Progenitor cell of endocrine pancreas (in vitro differentiated cells): ENCODE results near the gene ZNF407. TPM values are rescaled to one million over a fixed set of nuclear protein-coding genes. Genes with fewer than 3 reads are reported as not detected.

Experiments used
- DNase-seq: peaks from one replicate; pipeline ENCODE4 v3.0.0; 2021; ENCODE audit warnings: low spot score; ENCODE audit not compliant: unreplicated experiment
- H3K27ac Mint-ChIP-seq: 2 replicates; pipeline ENCODE4 v1.8.0; 2021; ENCODE audit warnings: mild to moderate bottlenecking, moderate library complexity, mixed read lengths
- H3K27me3 Mint-ChIP-seq: 2 replicates; pipeline ENCODE4 v1.8.0; 2021; ENCODE audit warnings: mixed read lengths
- H3K36me3 Mint-ChIP-seq: 2 replicates; pipeline ENCODE4 v1.8.0; 2022; ENCODE audit warnings: mixed read lengths; ENCODE audit not compliant: insufficient read depth
- H3K4me1 Mint-ChIP-seq: 2 replicates; pipeline ENCODE4 v1.8.0; 2021; ENCODE audit warnings: low read depth, mixed read lengths
- H3K4me3 Mint-ChIP-seq: 2 replicates; pipeline ENCODE4 v1.8.0; 2021; ENCODE audit warnings: low read depth, mild to moderate bottlenecking, moderate library complexity, mixed read lengths
- H3K9me3 Mint-ChIP-seq: 2 replicates; pipeline ENCODE4 v1.8.0; 2021; ENCODE audit warnings: low read depth, mixed read lengths
- total RNA-seq: library from RNA; stranded (reverse); gene quantifications from 2 replicates; pipeline ENCODE4 v1.2.1, GENCODE V29; 2021
- TF ChIP-seq, protein P1 (sequence below): fragments of 200-600 bp; sonication (generic); IDR thresholded peaks from one replicate; pipeline ENCODE4 v1.5.0; 2021; ENCODE audit warnings: antibody characterized with exemption, mild to moderate bottlenecking; ENCODE audit not compliant: unreplicated experiment

ZNF407 gene
- total RNA-seq, 1 donor from 2014 or later, result 18.1 TPM

DNA sequence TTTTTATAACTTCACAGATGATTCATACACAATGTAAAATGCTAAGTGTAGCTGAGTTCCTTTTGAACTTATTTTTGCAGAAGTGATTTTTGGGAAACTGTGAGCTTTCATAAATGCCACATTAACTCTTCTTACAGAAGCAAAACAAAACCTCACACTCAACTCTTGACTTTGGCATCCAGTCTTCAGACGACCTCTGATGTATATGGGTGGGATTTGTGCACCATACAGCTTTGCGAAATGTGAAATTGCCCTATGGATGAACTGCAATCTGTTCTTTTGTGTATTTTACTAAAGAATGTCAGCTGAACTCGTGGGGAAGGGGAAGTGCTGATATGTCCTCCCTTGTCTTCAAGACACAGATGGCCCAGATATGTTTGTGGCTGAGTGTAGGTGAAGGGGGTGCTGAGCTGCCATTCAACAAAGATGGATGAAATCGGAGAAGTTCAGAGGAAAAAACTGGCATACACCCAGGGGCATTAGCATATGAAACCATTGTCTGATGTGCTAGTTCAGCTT, 393.0 kb downstream of the ZNF407 start:
- Mint-ChIP-seq H3K9me3 (no peaks in the 10 kb centered on the region), H3K36me3 (no peaks in the 10 kb centered on the region), H3K4me3 (no peak overlapping the region), H3K27ac (no peak overlapping the region), H3K27me3 (no peaks in the 10 kb centered on the region), H3K4me1 (no peaks in the 10 kb centered on the region)
- TF ChIP-seq, protein P1, sequence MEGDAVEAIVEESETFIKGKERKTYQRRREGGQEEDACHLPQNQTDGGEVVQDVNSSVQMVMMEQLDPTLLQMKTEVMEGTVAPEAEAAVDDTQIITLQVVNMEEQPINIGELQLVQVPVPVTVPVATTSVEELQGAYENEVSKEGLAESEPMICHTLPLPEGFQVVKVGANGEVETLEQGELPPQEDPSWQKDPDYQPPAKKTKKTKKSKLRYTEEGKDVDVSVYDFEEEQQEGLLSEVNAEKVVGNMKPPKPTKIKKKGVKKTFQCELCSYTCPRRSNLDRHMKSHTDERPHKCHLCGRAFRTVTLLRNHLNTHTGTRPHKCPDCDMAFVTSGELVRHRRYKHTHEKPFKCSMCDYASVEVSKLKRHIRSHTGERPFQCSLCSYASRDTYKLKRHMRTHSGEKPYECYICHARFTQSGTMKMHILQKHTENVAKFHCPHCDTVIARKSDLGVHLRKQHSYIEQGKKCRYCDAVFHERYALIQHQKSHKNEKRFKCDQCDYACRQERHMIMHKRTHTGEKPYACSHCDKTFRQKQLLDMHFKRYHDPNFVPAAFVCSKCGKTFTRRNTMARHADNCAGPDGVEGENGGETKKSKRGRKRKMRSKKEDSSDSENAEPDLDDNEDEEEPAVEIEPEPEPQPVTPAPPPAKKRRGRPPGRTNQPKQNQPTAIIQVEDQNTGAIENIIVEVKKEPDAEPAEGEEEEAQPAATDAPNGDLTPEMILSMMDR, result no peak
- no peak for DNase-seq

DNA sequence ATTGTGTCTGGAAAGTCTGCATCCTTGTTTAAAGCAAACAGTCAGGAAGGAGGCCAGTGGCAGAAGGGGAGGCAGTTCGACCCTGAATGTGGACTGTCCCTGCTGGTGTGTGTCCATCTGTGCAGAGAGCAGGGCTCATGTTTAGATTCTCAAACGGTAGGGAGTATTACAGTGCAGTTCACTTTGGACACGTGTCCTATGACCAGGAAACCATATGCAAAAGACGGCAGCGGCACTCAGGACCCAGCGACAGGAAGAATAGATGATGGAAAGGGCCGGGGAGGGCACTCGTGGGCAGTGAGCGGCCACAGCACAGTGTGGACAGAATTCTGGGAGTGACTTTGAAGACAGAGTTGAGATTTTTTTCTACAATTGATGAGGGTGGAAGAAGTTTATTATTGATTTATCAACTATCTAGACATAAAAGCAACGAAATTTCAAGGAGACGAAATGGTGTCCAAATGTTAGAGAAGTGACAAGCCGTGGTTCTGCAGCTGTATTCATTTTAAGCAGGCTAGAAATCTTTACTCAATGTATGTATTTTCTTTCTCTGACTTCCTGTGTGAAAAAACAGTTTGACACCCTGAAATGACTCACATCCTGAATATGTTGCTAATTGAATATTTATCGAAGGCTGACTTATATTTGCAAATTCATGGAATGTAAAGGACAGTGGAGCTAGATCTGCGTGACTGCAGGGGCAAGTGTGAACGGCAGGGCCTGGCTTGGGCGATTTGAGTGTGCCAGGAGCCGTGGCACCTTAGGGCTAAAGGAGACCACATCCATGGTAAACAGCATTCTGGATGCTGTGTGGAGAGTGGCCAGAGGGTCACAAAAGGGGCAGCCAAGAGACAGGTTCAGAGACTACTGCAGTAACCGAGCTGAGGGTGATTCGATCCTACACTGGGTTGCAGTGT, 397.1 kb downstream of the ZNF407 start:
- Mint-ChIP-seq H3K4me3 (no peak overlapping the region), H3K36me3 (peaks cover 2% of the 10 kb centered on the region), H3K4me1 (no peaks in the 10 kb centered on the region), H3K27ac (peak overlapping the region; percentile 8), H3K9me3 (no peaks in the 10 kb centered on the region), H3K27me3 (no peaks in the 10 kb centered on the region)
- no peak for DNase-seq
- TF ChIP-seq, protein P1, result no peak

DNA sequence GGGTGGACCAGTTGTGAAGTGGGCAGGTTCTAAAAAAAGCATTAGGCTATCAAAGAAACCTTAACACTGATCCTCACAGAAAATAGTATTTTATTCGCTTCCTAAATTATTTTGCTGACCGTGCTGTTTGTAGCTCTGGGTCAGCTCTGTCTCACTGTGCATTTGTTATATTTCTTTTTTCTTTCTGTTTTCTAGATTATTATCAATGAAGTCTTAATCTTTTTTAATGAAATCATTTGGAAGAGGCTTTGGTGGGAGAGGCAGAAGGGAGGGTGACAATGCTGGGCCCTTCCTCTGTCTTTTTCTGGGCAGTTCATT, 397.7 kb downstream of the ZNF407 start:
- H3K4me1 Mint-ChIP-seq, result no peaks in the 10 kb centered on the region

DNA sequence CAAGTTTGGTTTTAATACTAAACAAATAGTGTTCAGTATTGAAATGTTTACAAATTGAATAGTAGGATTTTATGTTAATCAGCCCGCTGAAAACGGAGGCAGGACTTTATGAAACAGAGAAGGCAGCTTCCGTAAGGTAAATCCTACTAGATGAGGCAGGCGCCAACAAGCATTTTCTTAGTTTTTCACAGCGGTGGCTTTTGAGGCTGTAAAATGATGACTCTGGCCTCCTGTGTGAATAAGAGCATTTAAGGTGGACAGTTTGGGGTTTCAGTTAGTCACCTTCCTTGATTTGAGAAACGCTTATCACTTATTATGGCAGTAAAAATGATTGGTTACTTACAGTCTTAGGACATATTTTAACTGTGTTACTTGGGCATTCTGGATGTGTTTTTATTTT, 398.4 kb downstream of the ZNF407 start:
- DNase-seq, result no peak
- H3K27ac Mint-ChIP-seq, result no peak overlapping the region
- H3K4me3 Mint-ChIP-seq, result no peak overlapping the region
- H3K4me1 Mint-ChIP-seq, result no peaks in the 10 kb centered on the region
- H3K9me3 Mint-ChIP-seq, result no peaks in the 10 kb centered on the region
- H3K36me3 Mint-ChIP-seq, result peaks cover 2% of the 10 kb centered on the region
- TF ChIP-seq, protein P1, result no peak
- H3K27me3 Mint-ChIP-seq, result no peaks in the 10 kb centered on the region

More for the DNA sequence above, 397.7 kb downstream of the ZNF407 start:
- TF ChIP-seq, protein P1, result no peak
- H3K4me3 Mint-ChIP-seq, result no peak overlapping the region
- H3K9me3 Mint-ChIP-seq, result no peaks in the 10 kb centered on the region
- H3K27ac Mint-ChIP-seq, result no peak overlapping the region
- H3K27me3 Mint-ChIP-seq, result no peaks in the 10 kb centered on the region
- peaks cover 2% of the 10 kb centered on the region for H3K36me3 Mint-ChIP-seq
- no peak for DNase-seq

DNA sequence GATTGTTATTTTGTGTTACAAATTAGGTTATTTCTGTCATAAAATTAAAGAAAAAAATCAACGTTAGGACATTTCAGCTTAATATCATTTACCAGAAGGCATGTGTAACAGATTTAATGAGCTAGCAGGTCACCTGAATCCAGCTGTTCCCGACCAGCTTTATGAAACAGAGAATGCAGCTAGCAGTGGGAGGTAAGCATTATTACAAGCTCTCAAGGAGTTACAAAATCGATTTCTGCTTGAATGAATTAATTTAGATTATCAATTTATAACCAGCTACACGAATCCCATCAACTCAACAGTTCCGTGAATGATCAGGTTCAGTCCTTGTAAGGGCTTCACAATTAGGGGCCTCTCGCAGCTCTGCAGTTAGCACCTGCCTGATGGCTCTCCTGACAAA, 399.3 kb downstream of the ZNF407 start:
- H3K4me3 Mint-ChIP-seq, result no peak overlapping the region
- no peak overlapping the region for H3K27ac Mint-ChIP-seq
- H3K4me1 Mint-ChIP-seq, result no peaks in the 10 kb centered on the region
- no peaks in the 10 kb centered on the region for H3K27me3 Mint-ChIP-seq
- no peaks in the 10 kb centered on the region for H3K9me3 Mint-ChIP-seq
- DNase-seq, result no peak
- TF ChIP-seq, protein P1, result no peak
- H3K36me3 Mint-ChIP-seq, result peaks cover 2% of the 10 kb centered on the region
